DMS114 treated with DMSO at 0.1 percent for 48 hours (cell line): ENCODE results near the gene PGA3.
"Not testable (repeated sequence)": the region's sequence is repeated elsewhere in the genome, so short reads cannot be mapped to it uniquely, and the experiment has no call there.

Experiments used
- DNase-seq: peaks from one replicate; lab custom pipeline; 2025; ENCODE audit not compliant: unreplicated experiment; lab: John Stamatoyannopoulos, UW

Gene PGA3

GRCh38 chr11:61248071-61248470, 44.8 kb downstream of the PGA3 start:
- not testable (repeated sequence) for DNase-seq

GRCh38 chr11:61249201-61249600, 45.9 kb downstream of the PGA3 start:
- not testable (repeated sequence) for DNase-seq

- DNase-seq: not testable (repeated sequence)
Observed at GRCh38 chr11:61250796-61251765, 47.8 kb downstream of the PGA3 start.

- not testable (repeated sequence) for DNase-seq
Observed at GRCh38 chr11:61252332-61252731, 49.0 kb downstream of the PGA3 start.

- peak; percentile 65 for DNase-seq
Observed at GRCh38 chr11:61254403-61255025, 51.2 kb downstream of the PGA3 start.

- no peak for DNase-seq
Observed at GRCh38 chr11:61256710-61257482, 53.6 kb downstream of the PGA3 start.

- no peak for DNase-seq
Observed at GRCh38 chr11:61258546-61258945, 55.2 kb downstream of the PGA3 start.

- no peak for DNase-seq
Observed at GRCh38 chr11:61259363-61259762, 56.0 kb downstream of the PGA3 start.
